22Rv1 (cell line): ENCODE results near the gene TBX3.

Source experiments
- CTCF ChIP-seq: fragments of 450-650 bp; IDR thresholded peaks from 2 replicates; pipeline ENCODE4 v1.5.1; 2017; ENCODE audit warnings: mild to moderate bottlenecking
- ZFX ChIP-seq: fragments of 450-650 bp; IDR thresholded peaks from 2 replicates; pipeline ENCODE4 v1.6.1; 2017; ENCODE audit warnings: antibody characterized with exemption, borderline replicate concordance

GRCh38 chr12:114666746-114667668 is 17.0 kb downstream of the TBX3 start:
- TF ChIP-seq CTCF (no peak), ZFX (no peak)
